Smooth muscle cell of the brain vasculature (primary cell): ENCODE data around the gene C11orf52.
"Not testable (repeated sequence)": the region's sequence is repeated elsewhere in the genome, so short reads cannot be mapped to it uniquely, and the experiment has no call there.

Experiments used
- DNase-seq: peaks from one replicate; pipeline ENCODE4 v3.0.0-alpha.2; 2012; ENCODE audit warnings: low read depth, low spot score

C11orf52 gene

GRCh38 chr11:111912535-111912934 is 6.2 kb upstream of the C11orf52 start, which contains the start of gene HSPB2:
Gene HSPB2 (plus strand): TSS chr11:111912734. CDS start chr11:111912830, 96 bp downstream.
- DNase-seq: no peak

DNA sequence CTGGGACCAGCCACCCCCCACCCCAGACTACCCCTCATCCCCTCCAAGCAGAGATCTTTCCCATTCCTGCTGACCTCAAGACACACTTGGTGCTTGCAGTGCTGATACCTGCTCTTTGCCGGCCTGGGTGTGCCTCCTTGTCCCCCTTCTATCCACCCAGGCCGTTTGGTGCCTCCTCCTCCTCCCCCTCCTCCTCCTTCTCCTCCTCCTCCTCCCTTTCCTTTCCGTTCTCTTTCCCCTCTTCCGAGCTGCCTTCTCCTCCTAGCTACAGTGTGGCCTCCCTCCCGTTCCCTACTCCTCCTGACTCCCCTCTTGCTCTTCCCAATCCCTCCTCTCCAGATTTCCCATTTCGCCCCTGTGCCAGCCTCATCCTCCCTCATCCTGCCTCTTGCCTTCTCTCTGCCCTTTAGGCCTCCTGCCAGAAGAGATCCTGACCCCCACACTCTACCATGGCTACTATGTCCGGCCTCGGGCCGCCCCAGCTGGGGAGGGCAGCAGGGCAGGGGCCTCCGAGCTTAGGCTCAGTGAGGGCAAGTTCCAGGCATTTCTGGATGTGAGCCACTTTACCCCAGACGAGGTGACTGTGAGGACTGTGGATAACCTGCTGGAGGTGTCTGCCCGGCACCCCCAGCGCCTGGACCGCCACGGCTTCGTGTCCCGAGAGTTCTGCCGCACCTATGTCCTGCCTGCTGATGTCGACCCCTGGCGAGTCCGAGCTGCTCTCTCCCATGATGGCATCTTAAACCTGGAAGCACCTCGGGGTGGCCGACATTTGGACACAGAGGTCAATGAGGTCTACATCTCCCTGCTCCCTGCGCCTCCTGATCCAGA is 5.5 kb upstream of the C11orf52 start:
- no peak for DNase-seq

- no peak for DNase-seq
Observed at GRCh38 chr11:111913997-111914396, 4.7 kb upstream of the C11orf52 start.

GRCh38 chr11:111916768-111917167 is 1.9 kb upstream of the C11orf52 start:
- DNase-seq: no peak

DNA sequence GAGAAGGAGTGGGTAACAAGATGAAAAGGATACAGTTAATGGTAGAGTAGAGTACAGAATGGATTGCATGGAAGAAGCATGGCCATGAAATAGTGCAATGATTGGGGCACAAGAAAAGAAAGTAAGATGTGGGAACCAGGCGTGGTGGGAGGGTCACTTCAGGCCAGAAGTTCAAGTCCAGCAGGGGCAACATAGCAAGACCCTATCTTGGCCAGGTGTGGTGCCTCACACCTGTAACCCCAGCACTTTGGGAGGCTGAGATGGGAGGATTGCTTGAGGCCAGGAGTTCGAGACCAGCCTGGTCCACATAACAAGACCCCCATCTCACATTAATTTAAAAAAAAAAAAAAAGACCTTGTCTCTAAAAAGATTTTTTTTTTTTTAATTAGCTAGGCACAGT is 1.4 kb upstream of the C11orf52 start:
- DNase-seq: no peak

DNA sequence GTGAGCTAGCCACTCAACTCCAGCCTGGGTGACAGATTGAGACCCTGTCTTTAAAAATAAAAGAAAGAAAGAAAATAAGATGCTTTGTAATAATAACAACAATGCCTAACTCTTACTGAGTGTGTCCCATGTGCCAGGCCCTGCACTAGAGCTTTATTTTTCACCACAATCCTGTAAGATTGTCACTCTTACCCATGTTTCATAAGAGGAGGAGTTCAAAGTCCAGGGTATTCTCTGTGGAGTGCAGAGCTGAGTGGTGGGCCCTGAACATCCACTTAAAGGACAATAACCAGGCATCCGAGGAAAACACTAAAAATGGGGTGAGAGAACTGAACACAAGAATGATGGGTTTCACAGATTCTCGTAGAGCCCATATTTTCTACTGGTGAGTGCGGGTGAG is 925 bp upstream of the C11orf52 start:
- DNase-seq: no peak

DNA sequence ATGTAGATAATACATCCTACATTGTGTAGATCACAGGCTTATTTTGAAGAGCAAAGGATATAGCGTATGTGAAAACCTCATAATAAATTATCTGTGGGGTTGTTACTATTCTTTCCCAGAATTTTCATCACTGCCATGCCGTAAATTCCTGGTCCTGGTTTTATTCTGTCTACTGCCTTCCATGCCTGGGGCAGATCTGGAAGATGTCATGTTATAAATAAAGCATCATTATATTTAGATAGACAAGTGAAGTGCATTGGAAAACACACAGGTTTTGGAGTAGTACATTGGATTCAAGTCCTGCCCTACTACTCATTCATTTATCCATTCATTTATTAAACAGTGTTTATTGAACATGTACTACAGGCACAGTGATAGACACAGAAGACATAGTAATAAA is 2.2 kb downstream of the C11orf52 start:
- DNase-seq: no peak

GRCh38 chr11:111921541-111922230 is 3.0 kb downstream of the C11orf52 start:
- no peak for DNase-seq

GRCh38 chr11:111922803-111923202 is 4.1 kb downstream of the C11orf52 start:
- no peak for DNase-seq

- DNase-seq: no peak
Observed at GRCh38 chr11:111923351-111923788, 4.7 kb downstream of the C11orf52 start.

DNA sequence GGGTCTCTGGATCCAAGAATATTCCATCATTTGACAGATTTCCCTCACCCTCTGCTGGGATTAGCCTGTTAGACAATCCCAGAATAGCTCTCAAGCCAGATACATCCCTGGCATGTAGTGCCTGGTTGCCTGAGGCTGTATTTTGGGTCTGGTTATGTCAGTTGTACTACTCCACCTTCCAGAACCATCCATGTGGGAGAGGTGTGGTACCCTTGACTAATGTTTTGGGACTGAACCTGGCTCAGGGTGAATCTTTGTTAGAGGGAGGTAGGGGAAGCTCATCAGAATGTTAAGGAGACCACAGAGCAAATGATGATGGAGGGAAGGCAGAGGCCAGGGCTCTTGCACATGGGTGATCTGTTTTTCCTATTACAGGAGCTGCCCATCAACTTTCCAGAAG is 5.2 kb downstream of the C11orf52 start:
- DNase-seq: no peak

- no peak for DNase-seq
Observed at GRCh38 chr11:111925953-111926352, 7.2 kb downstream of the C11orf52 start.

- DNase-seq: peak; percentile 88
Observed at GRCh38 chr11:111926505-111927391, 8.0 kb downstream of the C11orf52 start.

DNA sequence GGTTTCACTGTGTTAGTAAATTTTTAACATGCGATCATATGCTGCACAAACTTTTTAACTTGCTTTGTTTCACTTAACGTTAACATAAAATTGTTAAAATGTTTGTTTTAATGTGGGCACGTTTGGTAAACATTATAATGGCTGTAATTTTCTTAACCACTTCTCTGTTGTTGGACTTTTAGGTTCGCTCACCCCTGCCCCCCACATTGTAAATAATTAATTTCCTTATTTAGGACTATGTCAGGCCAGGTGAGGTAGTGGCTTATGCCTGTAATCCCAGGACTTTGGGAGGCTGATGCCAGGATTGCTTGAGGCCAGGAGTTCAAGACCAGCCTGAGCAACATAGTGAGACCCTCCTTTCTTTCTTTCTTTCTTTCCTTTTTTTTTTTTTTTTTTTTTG is 11.8 kb downstream of the C11orf52 start:
- DNase-seq: no peak

DNA sequence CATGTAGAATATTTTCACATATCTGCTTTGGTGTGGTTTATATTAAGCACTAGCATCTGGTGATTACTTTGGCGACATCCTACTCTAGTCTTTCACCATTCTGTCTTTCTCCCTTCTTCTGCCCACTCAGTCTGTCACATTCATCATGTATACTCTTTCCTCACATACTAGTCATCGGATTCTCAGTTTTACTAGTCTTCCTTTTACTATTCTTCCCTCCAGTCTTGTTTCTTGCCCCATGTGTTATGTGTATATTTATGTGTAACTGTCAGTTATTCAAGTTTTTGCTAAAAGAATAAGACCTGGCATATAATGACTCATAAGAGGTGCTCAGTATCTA is 13.9 kb downstream of the C11orf52 start:
- DNase-seq: no peak

GRCh38 chr11:111933176-111933575 is 14.5 kb downstream of the C11orf52 start:
- DNase-seq: not testable (repeated sequence)

DNA sequence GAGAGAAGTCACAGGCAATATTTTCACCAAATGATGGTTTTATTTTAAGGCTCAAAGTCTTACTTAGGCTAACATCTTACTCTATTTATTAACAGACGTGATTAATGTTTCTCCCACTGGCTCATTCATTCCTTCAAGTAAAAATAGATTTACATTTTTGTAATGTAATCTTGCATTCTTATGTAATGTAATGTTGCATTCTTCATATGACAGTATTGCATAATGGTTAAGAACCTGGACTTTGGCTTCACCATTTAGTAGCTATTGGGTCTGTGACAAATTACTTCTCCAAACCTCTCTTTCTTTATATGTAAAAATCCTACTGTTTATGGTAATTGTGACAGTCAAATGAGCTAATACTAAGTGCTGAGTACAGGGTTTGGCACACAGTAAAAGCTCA is 15.2 kb downstream of the C11orf52 start:
- no peak for DNase-seq

DNA sequence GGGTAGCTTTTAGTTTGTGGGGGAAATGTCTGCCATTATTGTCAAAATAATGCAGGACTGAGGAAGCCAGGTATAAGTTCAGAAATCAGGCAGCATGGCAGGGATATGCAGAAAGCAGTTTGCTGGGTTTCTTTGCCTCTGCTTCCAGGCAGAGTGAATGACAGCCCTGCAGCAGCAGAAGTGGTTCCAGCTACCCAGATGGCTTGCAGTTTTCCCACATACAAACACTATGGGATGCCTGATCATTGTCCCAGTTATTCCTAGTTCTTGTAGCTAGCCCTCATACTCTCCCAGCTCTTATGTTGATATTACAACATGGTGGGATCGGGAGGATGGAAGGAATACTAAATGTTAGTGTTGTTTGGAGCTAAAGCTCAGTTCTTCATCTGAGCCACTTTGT is 15.6 kb downstream of the C11orf52 start:
- no peak for DNase-seq

DNA sequence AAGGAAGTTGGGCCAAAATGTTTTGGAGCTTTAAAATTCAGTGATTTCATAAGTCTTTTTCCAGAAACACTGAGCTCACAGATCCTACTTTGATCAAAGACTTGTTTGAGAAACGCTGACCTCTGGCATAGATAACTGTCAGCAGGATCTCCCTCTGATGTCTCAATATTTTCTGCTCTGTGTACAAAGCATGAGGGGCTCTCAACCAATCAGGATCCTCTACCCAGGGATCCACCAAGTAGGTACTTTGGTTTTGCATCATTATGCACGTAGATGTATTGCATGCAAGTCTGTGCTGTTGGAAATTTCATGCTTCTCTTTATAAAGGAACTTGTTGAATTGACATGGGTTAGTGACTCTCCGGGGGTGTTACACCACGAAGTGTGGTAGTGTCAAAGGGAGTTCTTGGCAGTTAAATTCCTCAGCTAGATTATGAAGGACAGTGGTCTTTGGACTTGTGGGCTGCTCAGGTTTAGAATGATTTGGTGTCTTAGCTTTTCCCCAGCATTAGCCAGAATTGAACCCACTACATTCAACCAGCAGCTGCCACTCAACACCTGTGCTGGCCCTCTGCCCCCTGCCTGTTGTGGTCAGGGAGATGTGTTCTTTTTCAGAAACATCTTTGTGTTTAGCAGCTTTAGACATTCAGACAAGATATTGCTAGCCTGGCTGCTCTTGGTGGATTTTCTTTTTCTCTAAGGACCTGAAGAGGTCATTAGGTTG is 16.8 kb downstream of the C11orf52 start:
- no peak for DNase-seq

DNA sequence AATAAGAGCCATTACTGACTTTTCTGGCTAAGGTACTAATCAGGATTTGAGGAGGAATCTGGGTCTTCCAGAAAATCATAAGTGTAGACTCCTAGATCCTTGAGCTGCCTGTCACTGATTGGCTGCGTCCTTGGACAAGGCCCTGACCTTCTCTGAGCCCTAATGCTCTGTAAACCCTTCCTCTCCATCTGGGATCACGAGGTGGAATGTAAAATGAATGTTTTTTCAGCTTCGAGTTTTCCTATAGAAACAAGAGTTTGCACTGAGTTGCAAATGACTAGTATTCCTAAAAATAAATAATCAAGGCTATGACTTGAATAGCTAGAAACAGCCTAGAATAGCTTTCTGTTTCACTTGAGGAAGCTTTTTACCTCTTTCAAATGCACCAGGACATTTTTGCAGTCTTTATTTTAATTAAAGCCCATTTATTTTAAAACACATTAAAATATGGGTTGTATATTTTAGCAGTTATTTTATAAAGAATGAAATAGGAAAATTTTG is 17.4 kb downstream of the C11orf52 start:
- DNase-seq: no peak

- no peak for DNase-seq
Observed at GRCh38 chr11:111937461-111937769, 18.7 kb downstream of the C11orf52 start.
